ENCODE data around the gene COX4I1. TPM values are rescaled to one million over a fixed set of nuclear protein-coding genes. Genes with fewer than 3 reads are reported as not detected.
A peak's percentile ranks its signal among the peaks of the same experiment; 100 is the strongest.

The COX4I1 gene
- total and polyA plus RNA-seq, 2 of the 8 experiments (the other 6 are each of a cell fraction or from before 2014, with no cell fraction given): 507 to 707 TPM

DNA sequence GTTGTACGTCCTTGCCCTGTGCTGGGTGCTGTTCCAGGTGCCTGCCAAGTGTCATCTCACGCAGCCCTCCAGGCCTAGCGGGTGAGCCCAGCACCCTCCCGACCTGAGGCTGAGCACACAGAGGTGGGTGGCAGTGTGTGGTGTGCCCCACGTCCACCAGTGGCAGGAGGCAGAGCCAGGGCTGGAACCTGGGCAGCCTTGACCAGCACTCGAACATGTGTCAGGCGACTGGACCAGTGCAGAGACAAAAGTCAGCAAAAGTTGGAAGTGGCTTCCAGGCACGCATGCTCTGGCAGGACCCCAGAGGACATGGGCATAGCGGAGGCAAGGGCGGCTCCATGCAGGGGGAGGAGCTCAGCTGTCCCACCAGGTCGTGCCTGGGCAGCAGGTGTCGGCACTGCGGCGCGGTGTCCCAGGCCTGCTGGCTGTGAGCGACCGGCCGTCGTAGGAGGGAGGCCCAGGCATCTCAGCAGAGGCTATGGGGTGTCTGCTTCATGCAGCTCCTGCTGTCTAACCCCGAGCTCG is 35.8 kb downstream of the COX4I1 start:
- Histone ChIP-seq H2AK5ac (ENCODE audit: low read depth, low read length) (no peak overlapping the region), H2BK20ac (ENCODE audit: low read length) (no peak overlapping the region), H3K18ac (ENCODE audit: extremely low read depth, low read length) (no peak overlapping the region), H3K79me1 (ENCODE audit: low read depth, low read length) (no peaks in the 10 kb centered on the region), H3K23me2 (ENCODE audit: low read depth, low read length) (no peaks in the 10 kb centered on the region), H3K4me2 (ENCODE audit: insufficient read depth in 1 of 2, low read depth in 2 of 2, low read length in 2 of 2) (no peak overlapping the region), H4K8ac (ENCODE audit: extremely low read depth, insufficient read depth, low read length) (no peak overlapping the region), H4K5ac (ENCODE audit: insufficient read length, low read depth, low read length) (no peak overlapping the region), H3K4ac (replicated peaks; ENCODE audit: insufficient read length, low read depth, low read length) (no peak overlapping the region), H2BK120ac (replicated peaks; ENCODE audit: low read depth, low read length) (no peak overlapping the region), H3K27me3 (replicated peaks in 1 of 4; ENCODE audit: control insufficient read depth in 3 of 4, extremely low read depth in 1 of 4, insufficient read depth in 3 of 4, low read length in 3 of 4) (no peaks in the 10 kb centered on the region; a peak in 2 of 7 replicates), H3K9me3 (ENCODE audit: insufficient read depth in 2 of 2, low read depth in 1 of 2, low read length in 1 of 2) (peaks cover 0 to 10% of the 10 kb centered on the region in 2 experiments; a peak in 2 of 4 replicates), H4K20me1 (replicated peaks in 1 of 2; ENCODE audit: control insufficient read depth in 1 of 2, insufficient read depth in 2 of 2, low read length in 2 of 2) (no peaks in the 10 kb centered on the region), H3K56ac (replicated peaks; ENCODE audit: insufficient read length, low read depth, low read length) (no peak overlapping the region), H3K27ac (ENCODE audit: low read depth, low read length) (no peak overlapping the region), H3K9ac (replicated peaks in 1 of 4; ENCODE audit: extremely low read depth in 1 of 4, low read depth in 3 of 4, low read length in 3 of 4) (no peak overlapping the region), H2AFZ (ENCODE audit: low read length) (no peak overlapping the region), H3K36me3 (ENCODE audit: control insufficient read depth in 2 of 4, insufficient read depth in 4 of 4, low read length in 3 of 4) (no peaks in the 10 kb centered on the region), H3K14ac (ENCODE audit: insufficient read length) (no peak overlapping the region), H4K91ac (replicated peaks; ENCODE audit: insufficient read length, low read length) (no peak overlapping the region), H3K4me3 (ENCODE audit: extremely low read depth in 1 of 4, insufficient read depth in 2 of 4, low read depth in 3 of 4, low read length in 4 of 4) (no peak overlapping the region), H3K23ac (ENCODE audit: insufficient read length) (no peak overlapping the region), H2BK5ac (ENCODE audit: low read depth, low read length) (no peak overlapping the region), H2BK15ac (ENCODE audit: low read length) (no peak overlapping the region), H3K79me2 (ENCODE audit: control insufficient read depth in 1 of 2, insufficient read depth in 2 of 2, low read length in 2 of 2) (no peaks in the 10 kb centered on the region), H3K4me1 (replicated peaks in 1 of 4; ENCODE audit: control insufficient read depth in 3 of 4, insufficient read depth in 4 of 4, low read length in 3 of 4) (peaks cover 0 to 2% (median 0%) of the 10 kb centered on the region in 4 experiments; a peak in 1 of 7 replicates), H2BK12ac (ENCODE audit: low read depth, low read length) (0 out of 2 replicates have a peak overlapping the region, but pooled peaks have one; percentile 9)
- ChIA-PET POLR2A (ENCODE audit: partially characterized antibody) (no interaction called here), CTCF (ENCODE audit: partially characterized antibody) (interaction anchor here (0.5 to 6.9 kb wide), 2 partner anchors 14 to 23 kb away, joined by 3 to 51 read pairs; no protein-coding TSS in a partner anchor)
- FAIRE-seq (no peak), DNase-seq (ENCODE audit: low read depth in 1 of 2, low spot score in 2 of 2) (no peak)
- no peak for TF ChIP-seq PHF8 (conservative IDR thresholded peaks at IDR 0.05; ENCODE audit: low read depth, low read length)
- TF ChIP-seq CTBP2 (IDR thresholded peaks at IDR 0.05; ENCODE audit: borderline replicate concordance, insufficient read depth, insufficient read length, low read length): no peak
- TF ChIP-seq BRCA1 (IDR thresholded peaks at IDR 0.05; ENCODE audit: low read depth, low read length): no peak
- TF ChIP-seq SUZ12 (IDR thresholded peaks at IDR 0.05; ENCODE audit: low read length): no peak
- no peak for TF ChIP-seq SP2 (IDR thresholded peaks at IDR 0.05; ENCODE audit: low read length)
- TF ChIP-seq SP1 (IDR thresholded peaks at IDR 0.05; ENCODE audit: low read depth, low read length): no peak
- no peak for TF ChIP-seq HDAC6 (IDR thresholded peaks at IDR 0.05; ENCODE audit: low read depth, low read length)
- WGBS, 2 experiments (ENCODE audit: extremely low coverage in 1 of 2, insufficient coverage in 1 of 2, insufficient read length in 1 of 2, insufficient replicate concordance in 2 of 2, low coverage in 1 of 2, low lambda C conversion rate in 2 of 2, missing lambda C conversion rate in 1 of 2): 82% methylated on average over 21 of the region's 21 CpGs; no CpG with 5 or more reads in 1 of the 2 experiments
